Right renal cortex interstitium (tissue), 3 donors: Measurements from ENCODE around the gene PTRH1. TPM values are rescaled to one million over a fixed set of nuclear protein-coding genes. Genes with fewer than 3 reads are reported as not detected.

Source experiments
- DNase-seq, 3 donors: peaks; one replicate each; pipeline ENCODE4 v3.0.0-alpha.2; 2013; ENCODE audit warnings: low read depth in 3 of 3, low spot score in 2 of 3
- polyA plus RNA-seq, 3 donors: library from polyadenylated mRNA; unstranded; fragments of 120-200 nt; gene quantifications; one replicate each; pipeline ENCODE4 v1.2.1, GENCODE V29; 2013; ENCODE audit not compliant: insufficient read length in 3 of 3

PTRH1 gene
- polyA plus RNA-seq, 3 donors = 6.6 to 9.6 (median 7.5) TPM

DNA sequence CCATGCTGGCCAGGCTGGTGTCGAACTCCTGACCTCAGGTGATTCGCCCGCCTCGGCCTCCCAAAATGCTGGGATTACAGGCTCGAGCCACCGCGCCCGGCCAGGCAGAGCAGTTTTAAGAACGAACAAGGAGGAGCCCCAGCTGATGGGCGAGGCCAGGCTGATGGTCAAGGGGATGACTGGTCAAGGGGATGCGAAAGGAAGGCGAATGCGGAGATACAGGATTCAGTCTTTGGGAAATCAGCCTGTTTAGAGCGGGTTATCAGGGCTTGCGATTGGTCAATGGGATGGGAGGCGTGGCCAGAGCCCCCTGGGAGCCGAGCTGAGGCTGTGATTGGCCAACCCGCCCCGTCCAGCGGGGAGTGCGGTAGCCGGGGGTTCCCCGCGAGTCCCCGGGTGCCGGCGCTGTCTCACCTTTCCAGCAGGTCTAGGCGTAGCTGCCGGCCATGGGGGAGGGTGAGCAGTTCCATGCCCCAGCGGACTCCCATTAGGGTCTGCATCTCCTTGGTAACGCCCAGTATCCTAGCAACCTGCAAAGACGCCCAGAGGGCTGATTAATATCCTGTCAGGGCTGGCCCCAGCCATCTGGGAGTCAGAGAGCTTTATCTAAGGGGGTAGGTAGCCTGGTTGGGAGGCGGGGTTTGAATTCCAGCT is 27.1 kb upstream of the PTRH1 start:
- peak; percentile 41 to 66 (median 62) for DNase-seq

DNA sequence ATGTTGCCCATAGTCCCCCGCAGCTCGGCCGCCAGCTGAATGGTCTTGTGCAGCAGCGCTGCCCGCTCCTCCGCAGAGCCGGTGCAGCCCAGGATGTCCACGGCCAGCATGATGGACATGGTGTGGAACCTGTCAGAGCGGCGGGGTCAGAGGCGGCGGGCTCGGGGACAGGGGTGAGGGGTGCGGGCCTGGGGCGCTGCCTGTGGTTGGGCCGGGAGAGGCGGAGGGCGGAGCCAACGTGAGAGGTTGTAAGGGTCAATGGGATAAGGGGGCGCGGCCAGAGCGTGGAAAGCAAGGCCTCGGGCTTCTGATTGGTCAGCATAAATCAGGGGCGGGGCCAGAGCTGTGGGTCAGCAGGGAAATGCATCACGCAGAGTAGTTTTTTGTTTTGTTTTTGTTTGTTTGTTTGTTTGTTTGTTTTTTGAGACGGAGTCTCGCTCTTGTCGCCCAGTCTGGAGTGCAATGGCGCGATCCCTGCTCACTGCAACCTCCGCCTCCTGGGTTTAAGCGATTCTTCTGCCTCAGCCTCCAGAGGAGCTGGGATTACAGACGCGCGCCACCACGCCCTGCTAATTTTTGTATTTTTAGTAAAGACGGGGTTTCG is 26.5 kb upstream of the PTRH1 start:
- DNase-seq = peak in 1 of 3 donors; percentile 51

DNA sequence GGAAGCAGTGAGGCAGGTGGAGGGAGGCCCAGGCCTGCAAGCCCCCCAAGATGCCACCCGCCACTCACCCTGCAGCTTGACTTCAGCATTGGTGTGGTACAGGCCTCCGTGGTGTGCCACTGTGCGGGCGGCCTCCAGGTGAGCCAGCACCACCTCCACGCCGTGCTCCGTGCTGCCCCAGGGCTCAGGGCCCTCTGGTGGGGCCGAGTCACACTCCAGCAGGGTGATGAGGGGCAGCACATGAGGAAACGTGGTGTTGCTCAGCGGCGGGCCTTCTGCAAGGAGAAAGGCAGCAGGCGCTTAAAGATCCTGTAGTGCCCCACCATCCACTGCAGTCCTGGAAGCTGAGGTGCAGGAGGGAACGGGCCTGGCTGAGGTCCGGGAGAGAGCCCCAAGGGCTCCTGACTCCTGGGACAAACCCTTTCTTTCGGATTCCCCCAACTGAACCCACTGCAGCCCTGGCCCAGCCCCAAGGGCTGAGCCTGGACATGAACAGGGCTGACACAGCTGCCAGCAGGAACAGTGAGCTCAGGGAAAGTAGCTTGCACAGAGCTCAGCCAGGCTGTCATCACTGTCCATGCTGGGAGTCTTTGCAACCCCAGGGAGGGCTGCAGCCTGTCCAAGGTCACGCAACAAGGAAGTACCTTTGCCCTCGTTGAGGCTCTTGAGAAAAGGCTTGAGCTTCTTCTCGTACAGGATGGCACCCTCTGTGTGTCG is 24.3 kb upstream of the PTRH1 start:
- no peak for DNase-seq

DNA sequence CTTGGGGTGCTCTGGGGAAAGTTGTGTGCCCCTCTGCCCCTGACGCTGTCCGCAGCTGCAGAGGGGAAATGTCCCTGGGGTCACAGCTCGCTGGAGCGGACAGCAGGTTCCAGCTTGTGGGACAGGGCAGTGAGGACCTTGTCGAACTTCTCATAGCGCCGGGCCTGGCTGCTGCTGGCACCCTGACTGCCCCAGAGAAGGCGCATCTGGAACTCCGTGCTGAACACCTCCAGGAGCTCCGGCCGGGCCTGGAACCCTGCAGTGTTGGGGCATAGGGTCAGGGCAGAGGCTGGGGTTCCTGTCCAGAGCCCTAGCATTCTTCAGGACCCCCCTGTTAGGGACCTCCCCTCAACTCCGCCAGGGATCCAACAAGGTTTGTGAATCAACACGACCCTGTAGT is 23.2 kb upstream of the PTRH1 start:
- no peak for DNase-seq

DNA sequence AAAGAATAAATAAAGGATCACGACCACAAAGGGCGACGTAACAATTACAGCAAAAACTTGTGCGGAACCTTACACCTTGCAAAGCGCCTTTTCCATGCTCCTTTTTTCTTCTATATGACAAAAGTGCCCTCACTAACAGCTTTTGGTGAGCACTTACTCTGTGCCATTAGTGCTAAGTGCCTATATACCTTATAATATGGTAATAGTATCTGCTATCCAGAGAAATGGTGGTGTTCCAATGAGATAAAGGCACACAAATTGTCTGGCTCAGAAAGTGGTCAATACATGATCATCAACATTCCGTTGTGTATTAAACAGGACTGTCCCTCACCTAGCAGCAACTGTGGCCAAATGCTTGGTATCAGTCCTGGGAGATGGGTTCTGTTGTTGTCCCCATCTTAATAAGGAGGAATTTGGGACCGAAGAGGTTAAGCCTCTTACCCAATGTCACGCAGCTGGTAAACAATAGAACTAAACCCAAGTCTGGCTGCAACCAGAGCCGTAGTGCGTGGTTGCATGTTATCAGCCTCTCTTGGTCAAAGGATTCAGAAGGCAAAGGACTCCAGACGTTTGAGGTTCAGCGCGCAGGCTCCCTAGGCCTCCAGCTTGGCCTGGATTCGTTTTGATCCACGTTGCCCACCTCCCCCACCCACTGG is 20.2 kb upstream of the PTRH1 start:
- DNase-seq = no peak

DNA sequence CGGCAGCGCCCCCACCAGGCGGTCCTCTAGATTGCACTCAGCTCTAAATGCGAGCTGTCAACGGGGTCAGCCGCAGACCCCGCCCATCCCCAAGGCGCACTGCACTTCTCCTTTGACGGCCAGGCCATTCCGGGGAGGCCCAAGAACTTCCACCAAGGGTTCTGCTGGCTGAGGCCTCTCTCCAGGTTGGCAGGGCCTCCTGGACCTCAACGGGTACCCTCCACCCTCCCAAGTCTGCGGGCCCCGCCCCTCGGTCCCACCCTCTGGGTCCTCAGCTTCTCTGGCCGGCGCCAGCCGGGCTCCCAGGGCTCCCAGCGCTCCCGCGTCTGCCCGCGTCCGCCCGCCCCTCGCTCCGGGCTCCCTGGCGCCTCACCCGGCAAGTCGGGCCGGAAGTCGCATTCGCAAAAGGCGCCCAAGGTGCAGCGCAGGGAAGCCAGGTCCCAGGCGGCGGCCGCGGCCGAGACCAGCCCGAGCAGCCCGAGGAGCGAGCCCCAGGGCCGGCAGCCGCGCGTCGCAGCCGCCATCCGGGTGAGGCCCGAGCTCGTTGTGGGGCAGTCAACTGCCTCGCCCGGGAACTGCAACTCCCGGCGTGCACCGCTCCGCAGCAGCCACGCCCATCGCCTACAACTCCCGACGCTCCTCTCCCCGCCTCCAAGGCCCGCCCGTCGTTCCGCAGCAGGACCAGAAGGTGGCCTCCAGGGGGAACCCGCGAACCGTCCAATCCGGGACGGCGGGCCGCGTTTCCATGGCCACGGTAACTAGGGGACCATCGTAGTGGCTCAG is 19.5 kb upstream of the PTRH1 start, which contains the start of gene TOR2A:
Gene TOR2A (minus strand): TSS at position 548 of the 783 bp plus-strand sequence. CDS start 24 bp downstream, at position 524.
- DNase-seq = peak; percentile 92 to 95 (median 94)

DNA sequence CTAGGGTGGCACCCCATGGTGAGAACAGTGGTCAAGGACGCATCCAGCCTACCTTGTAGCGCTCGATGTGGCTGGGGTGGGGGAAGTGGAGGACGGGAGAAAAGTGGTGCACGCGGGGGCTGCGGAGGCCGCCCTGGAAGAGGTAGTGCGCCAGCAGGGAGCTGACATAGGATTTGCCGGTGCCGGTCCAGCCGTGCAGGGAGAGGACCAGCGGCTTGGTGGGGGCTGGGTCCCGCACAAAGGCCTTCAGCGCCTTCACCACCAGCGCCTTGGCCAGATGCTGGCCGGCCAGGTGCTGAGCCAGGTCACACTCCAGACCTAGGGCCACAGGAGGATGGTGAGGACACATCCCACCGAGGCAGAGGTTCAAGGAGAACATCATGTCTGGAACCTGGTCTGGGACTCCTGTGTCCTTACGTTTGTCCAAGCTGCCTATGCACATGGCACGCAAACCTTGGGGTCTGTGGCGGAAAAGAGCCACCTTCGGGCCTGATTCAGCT is 18.8 kb upstream of the PTRH1 start:
- DNase-seq = no peak

DNA sequence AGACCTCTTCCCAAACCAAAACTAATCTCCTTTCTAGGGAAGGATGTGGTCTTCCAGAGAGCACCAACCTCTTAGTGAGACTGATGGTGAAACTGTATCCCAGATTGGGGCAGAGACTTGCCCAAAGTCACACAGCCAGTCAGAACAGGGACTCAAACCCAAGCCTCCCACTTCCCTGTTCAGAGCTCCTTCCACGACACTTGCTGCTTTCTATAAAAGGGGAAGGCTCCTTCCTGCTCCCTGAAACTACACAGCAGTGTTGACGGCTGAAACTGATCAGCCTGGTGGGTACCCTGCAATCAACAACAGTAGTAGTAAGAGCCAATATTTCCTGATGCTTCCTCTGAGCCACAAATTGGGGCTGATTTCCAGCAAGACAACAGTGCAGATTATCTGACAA is 18.2 kb upstream of the PTRH1 start:
- DNase-seq = no peak

DNA sequence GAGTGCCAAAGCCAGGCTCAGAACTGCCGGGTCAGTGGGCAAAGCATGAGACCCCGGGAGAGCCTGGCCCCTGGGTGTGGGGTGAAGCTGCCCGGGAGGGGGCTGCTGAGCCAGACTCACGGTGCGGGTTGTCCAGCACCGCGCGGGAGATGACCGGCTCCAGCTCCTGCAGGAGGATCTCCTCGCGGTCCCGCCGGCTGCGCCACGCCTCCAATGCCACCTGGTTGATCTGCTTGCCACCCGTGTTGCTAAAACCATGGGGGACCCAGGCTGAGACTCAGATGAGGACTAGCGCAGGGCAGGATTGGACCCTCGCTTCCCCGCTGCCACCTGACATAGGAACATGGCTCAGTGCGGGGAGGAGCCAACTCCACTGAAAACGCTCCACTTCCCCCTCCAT is 17.0 kb upstream of the PTRH1 start:
- no peak for DNase-seq

DNA sequence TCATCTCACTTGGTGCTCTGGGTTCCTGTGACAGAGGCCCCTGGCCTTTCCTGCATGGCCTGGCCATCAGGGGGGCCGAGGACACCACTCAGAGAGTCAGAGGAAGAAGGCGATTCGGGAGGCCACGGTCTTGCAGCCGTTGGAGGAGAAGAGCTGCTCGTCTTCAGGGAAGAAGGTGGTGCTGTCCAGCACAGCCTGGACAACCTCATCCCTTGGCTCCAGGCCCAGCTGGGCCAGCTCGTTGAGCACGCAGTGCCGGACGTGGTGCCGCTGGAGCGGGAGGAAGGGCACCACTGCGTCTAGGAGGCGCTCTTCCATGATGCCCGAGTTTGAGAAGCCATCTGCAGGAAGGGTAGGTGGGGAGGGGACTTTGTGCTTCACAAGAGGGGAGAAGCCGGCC is 16.5 kb upstream of the PTRH1 start:
- DNase-seq = no peak

DNA sequence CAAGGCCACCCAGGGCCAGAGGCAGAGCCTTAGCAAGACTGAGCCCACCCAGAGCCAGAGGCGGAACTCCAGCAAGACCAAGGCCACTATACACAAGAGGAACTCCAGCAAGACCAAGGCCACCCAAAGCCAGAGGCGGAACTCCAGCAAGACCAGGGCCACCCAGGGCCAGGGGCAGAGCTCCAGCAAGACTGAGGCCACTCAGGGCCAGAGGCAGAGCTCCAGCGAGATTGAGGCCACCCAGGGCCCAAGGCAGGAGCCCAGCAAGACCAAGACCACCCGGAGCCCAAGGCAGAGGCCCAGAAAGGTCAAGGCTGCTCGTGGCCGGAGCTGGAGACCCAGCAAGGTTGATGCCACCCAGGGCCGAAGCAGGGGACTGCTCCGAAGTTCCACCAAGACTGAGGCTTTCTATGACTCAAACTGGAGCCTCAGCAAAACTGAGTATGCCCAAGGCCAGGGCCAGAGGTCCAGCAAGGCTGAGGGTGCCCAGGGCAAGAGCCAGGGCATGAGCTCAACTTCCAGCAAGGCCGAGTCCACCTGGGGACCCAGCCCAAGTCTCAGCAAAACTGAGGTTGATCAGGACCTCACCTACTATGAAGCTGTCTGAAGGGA is 15.4 kb upstream of the PTRH1 start:
- DNase-seq = no peak

DNA sequence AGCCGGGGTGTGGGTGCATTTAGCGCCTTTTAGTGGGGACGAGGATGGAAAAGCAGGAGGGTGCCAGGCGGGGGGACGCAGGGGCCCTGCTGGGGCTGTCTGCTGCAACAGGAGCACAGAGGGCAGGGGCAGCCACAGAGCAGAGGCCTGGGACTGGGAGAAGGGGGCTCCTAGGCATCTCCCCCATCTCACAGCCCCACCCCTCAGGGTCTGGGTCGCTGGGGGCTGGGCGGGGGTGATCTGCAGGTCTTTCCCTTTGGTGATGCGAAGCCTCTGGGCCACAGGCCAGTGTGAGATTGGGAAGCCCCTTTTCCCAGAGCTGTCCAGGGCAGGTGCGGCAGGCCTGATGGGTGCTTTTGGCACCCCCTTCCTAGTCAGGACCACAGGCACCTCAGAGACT is 14.8 kb upstream of the PTRH1 start:
- no peak for DNase-seq

DNA sequence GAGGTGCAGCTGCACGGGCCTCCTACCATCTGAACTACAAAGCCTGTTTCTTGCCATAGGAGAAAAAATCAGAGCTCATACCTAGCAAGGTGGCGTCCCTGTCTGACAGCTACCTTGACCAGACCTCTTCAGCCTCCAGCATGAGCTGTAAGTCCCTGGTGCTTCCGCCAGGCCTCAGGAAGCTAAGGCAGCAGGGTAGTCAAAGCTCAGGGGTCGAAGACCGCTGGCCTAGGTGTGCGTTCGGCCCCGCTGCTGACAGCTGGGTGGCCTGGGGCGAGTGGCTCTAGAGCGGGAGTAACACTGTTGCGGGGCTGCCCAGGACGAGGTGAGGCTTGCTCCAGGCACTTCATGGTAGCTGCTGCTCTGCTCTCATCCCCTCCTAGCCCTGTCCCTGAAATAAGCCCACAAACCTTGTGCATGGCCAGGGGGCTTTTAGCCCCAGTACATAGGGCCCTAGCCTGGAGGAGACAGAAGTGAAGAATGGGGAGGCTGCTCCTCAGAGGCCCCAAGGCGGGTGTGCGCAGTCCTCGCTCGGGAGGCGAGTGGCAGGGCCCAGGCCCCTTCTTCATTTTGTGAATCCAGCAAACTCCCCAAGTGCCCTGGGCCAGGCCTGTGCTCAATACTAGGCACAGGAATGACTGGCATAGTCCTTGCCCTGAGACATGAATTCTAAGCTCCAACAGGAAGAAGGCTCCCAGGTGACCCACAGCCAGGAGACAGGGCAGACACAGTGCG is 14.2 kb upstream of the PTRH1 start:
- DNase-seq = no peak

DNA sequence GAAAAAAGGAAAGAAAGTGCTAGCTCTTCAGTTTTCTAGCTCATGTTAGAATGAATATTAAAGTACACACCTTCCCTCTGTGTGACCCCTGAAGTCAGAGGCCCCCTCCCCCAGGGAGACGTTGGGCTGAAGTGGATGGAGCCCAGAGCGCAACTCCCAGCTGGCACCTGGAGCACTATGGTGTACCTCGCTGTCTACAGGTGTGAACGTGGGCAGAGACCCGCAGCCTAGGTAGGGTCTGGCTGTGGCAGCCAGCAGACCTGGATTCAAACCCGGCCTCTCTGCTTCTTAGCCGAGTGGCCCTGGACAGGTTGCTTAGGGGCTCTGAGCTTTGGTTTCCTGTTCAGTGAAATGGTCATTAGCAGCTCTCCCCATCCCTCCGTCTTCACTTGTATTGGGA is 13.3 kb upstream of the PTRH1 start:
- no peak for DNase-seq

DNA sequence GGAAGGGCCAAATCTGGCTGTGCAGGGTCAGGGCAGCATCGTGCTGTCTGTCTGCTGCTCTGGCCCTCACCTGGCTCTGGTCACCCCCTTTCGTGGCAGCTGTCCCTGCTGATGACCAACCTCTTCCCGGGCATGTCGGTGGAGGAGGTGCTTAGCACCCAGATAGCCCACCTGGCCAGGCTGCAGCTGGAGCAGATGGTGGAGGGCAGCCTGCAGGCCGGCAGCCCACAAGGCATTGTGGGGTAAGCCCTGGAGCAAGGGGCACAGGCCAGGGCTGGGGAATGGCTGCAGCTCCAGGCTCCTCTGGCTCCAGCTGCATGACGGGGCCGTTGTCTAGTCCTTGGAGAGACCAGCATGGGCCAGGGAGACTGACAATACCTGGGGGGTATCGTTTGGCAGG is 11.4 kb upstream of the PTRH1 start:
- DNase-seq = no peak

DNA sequence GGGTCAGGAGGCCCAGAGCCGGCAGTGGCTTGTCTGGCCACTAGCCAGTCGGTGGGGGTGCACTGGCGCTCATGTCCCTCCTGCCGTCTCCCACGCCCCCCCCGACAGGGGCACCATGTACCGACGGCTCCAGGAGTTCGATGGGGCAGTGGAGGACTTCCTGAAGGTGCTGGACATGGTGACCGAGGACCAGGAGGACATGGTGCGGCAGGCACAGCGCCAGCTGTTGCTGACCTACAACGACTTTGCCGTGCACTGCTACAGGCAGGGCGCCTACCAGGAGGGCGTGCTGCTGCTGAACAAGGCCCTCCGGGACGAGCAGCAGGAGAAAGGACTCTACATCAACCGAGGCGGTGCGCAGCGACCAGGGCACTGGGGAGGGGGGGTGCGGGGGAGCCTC is 8.5 kb upstream of the PTRH1 start:
- no peak for DNase-seq

DNA sequence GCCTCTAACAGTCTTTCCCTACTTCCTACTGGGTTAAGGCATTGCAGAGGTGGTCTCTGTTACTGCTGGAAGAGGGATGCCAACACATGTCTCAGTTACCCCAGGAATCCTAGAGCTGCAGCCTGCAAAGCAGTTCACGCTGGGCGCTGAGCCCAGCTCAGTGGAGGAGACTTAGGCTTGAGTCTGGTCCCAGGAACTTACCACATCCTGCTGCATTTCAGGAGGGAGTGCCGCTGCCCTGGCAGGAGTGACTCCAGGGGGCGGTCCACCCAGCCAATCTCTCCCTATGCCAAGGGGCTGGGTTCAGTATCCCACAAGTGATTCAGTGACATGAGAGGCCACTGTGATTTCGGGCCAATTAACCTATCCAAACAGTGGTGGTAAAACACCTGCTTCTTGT is 8.0 kb upstream of the PTRH1 start:
- DNase-seq = no peak

DNA sequence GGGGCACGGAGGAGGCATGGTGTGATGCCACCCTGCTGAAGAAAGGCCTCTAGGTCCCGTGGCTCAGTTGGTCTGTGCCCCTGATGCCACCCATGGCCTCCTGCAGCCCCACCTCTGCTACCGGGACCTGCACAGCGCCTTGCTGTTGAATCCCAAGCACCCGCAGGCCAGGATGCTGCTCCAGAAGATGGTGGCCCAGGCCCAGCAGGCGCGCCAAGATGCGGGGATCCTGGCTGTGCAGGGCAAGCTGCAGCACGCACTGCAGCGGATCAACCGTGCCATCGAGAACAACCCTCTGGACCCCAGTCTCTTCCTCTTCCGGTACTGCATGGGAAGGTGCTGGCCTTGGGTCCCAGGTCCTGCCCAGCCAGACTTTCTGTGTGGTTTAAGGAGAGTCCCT is 7.5 kb upstream of the PTRH1 start:
- DNase-seq = no peak

DNA sequence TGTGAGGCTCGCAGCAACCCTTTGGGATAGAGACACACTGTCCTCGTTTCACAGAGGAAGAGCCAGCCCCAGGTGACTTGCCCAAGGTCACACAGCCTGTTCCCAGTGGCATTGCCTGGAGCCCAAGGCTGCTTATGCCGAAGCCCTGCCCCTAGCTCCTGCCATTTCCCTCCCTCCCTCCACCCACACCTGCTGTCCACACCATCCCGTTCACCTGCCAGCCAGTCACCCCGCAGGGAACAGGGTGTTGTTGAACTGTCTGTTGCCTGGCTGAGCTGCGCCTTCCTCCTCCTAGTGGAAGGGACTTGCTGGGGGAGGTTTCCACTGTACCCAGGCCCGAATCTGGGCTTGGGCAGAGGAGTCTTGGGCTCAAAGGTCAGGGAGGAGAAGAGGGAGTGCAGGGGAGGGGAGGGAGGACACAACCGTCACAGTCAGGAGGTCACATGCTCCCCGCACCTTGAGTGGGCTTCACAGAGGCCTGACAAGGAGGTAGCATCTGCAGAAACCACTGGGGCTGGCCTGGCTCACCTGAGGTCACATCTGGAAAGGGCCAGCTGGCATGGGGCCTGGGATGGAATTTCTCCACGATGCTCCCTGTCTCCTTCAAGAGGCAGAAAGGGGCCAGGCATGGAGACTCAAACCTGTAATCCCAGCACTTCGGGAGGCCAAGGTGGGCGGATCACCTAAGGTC is 6.7 kb upstream of the PTRH1 start:
- no peak for DNase-seq
